DOHH2 (cell line): ENCODE data around the gene DCAF8.

ENCODE experiments used
- H3F3A ChIP-seq: fragments of 200-600 bp; sonication (generic), shearing (Covaris generic); 2 replicates; pipeline ENCODE4 v1.6.0; 2016; ENCODE audit warnings: antibody characterized with exemption, mild to moderate bottlenecking; ENCODE audit not compliant: control insufficient read depth, insufficient read depth
- H3K27ac ChIP-seq: fragments of 200-600 bp; sonication (generic); 2 replicates; pipeline ENCODE4 v1.5.1; 2014; ENCODE audit warnings: low read depth, mild to moderate bottlenecking, low read length, moderate library complexity
- H3K27me3 ChIP-seq: fragments of 200-600 bp; sonication (generic); 2 replicates; pipeline ENCODE4 v1.6.1; 2014; ENCODE audit warnings: mild to moderate bottlenecking, low read length, mixed read lengths; ENCODE audit not compliant: control insufficient read depth
- H3K36me3 ChIP-seq: fragments of 200-600 bp; sonication (generic); 2 replicates; pipeline ENCODE4 v1.6.1; 2014; ENCODE audit warnings: mild to moderate bottlenecking, low read length, moderate library complexity, mixed read lengths; ENCODE audit not compliant: control insufficient read depth
- H3K4me1 ChIP-seq: fragments of 200-600 bp; sonication (generic); 2 replicates; pipeline ENCODE4 v1.6.1; 2014; ENCODE audit warnings: mild to moderate bottlenecking, low read length, mixed read lengths; ENCODE audit not compliant: control insufficient read depth
- H3K4me2 ChIP-seq: fragments of 200-600 bp; sonication (generic); 2 replicates; pipeline ENCODE4 v1.6.0; 2014; ENCODE audit warnings: mild to moderate bottlenecking, low read length, moderate library complexity
- H3K4me3 ChIP-seq: fragments of 200-600 bp; sonication (generic); 2 replicates; pipeline ENCODE4 v1.5.1; 2014; ENCODE audit warnings: mild to moderate bottlenecking, low read length, mixed read lengths
- H3K79me2 ChIP-seq: fragments of 200-600 bp; sonication (generic); 2 replicates; pipeline ENCODE4 v1.6.1; 2014; ENCODE audit warnings: mild to moderate bottlenecking, low read length, mixed read lengths; ENCODE audit not compliant: control insufficient read depth
- H3K9me2 ChIP-seq: fragments of 200-600 bp; sonication (generic); replicated peaks from 2 replicates; pipeline ENCODE4 v1.6.1; 2014; ENCODE audit warnings: mild to moderate bottlenecking, low read length, mixed read lengths; ENCODE audit not compliant: control insufficient read depth
- H3K9me3 ChIP-seq: fragments of 200-600 bp; sonication (generic); 2 replicates; pipeline ENCODE4 v1.6.1; 2014; ENCODE audit warnings: antibody characterized with exemption, low read length, mixed read lengths; ENCODE audit not compliant: control insufficient read depth, insufficient read depth
- H4K20me1 ChIP-seq: fragments of 200-600 bp; sonication (generic); 2 replicates; pipeline ENCODE4 v1.6.0; 2014; ENCODE audit warnings: low read depth, mild to moderate bottlenecking, antibody characterized with exemption, low read length, moderate library complexity; ENCODE audit not compliant: control insufficient read depth, insufficient read depth
- CTCF ChIP-seq: fragments of 200-600 bp; sonication (generic); IDR thresholded peaks from one replicate; pipeline ENCODE4 v1.5.1; 2014; ENCODE audit warnings: antibody characterized with exemption, mild to moderate bottlenecking, low read depth, low read length; ENCODE audit not compliant: poor library complexity, severe bottlenecking
- EZH2phosphoT487 ChIP-seq: fragments of 200-600 bp; sonication (generic); IDR thresholded peaks from 2 replicates; pipeline ENCODE4 v1.6.1; 2017; ENCODE audit warnings: borderline replicate concordance, mild to moderate bottlenecking, antibody characterized with exemption, low read length, moderate library complexity, mixed read lengths

The DCAF8 gene

GRCh38 chr1:160168609-160169369 lies 93.6 kb downstream of the DCAF8 start:
- Histone ChIP-seq H3K4me1 (peaks cover 12% of the 10 kb centered on the region), H3K36me3 (no peaks in the 10 kb centered on the region), H3K27me3 (peaks cover 17% of the 10 kb centered on the region; the same call in 1 of the 2 replicates)

GRCh38 chr1:160168016-160168415 lies 94.3 kb downstream of the DCAF8 start:
- H3K27ac ChIP-seq = no peak overlapping the region
- no peak overlapping the region for H3K4me3 ChIP-seq
- no peaks in the 10 kb centered on the region for H3K9me3 ChIP-seq
- H3K27me3 ChIP-seq = peaks cover 14% of the 10 kb centered on the region; the same call in 1 of the 2 replicates
- H3K79me2 ChIP-seq = no peaks in the 10 kb centered on the region
- H3K36me3 ChIP-seq = no peaks in the 10 kb centered on the region
- no peak overlapping the region for H3K4me2 ChIP-seq
- H3F3A ChIP-seq = 0 out of 2 replicates have a peak, but pooled peaks cover 2% of the 10 kb centered on the region
- TF ChIP-seq CTCF (peak; percentile 6), EZH2phosphoT487 (no peak)
- no peaks in the 10 kb centered on the region for H4K20me1 ChIP-seq
- peaks cover 12% of the 10 kb centered on the region for H3K4me1 ChIP-seq
- no peaks in the 10 kb centered on the region for H3K9me2 ChIP-seq

More at GRCh38 chr1:160168609-160169369, 93.6 kb downstream of the DCAF8 start:
- no peak overlapping the region for H3K27ac ChIP-seq
- H3K79me2 ChIP-seq = no peaks in the 10 kb centered on the region
- H3K9me2 ChIP-seq = no peaks in the 10 kb centered on the region
- 0 out of 2 replicates have a peak overlapping the region, but pooled peaks have one; percentile 48 for H3K4me2 ChIP-seq
- TF ChIP-seq CTCF (no peak), EZH2phosphoT487 (no peak)
- H3F3A ChIP-seq = 0 out of 2 replicates have a peak, but pooled peaks cover 2% of the 10 kb centered on the region
- H3K9me3 ChIP-seq = no peaks in the 10 kb centered on the region
- H4K20me1 ChIP-seq = no peaks in the 10 kb centered on the region
- no peak overlapping the region for H3K4me3 ChIP-seq

GRCh38 chr1:160167580-160167979 lies 94.8 kb downstream of the DCAF8 start:
- H3K9me2 ChIP-seq = no peaks in the 10 kb centered on the region
- no peaks in the 10 kb centered on the region for H3K79me2 ChIP-seq
- H3K36me3 ChIP-seq = no peaks in the 10 kb centered on the region
- no peak for TF ChIP-seq EZH2phosphoT487
- peak; percentile 33 for TF ChIP-seq CTCF
- 0 out of 2 replicates have a peak, but pooled peaks cover 2% of the 10 kb centered on the region for H3F3A ChIP-seq
- no peaks in the 10 kb centered on the region for H4K20me1 ChIP-seq
- peaks cover 15% of the 10 kb centered on the region; the same call in 1 of the 2 replicates for H3K27me3 ChIP-seq
- H3K4me3 ChIP-seq = no peak overlapping the region
- H3K4me1 ChIP-seq = peaks cover 12% of the 10 kb centered on the region
- no peak overlapping the region for H3K4me2 ChIP-seq
- no peak overlapping the region for H3K27ac ChIP-seq
- H3K9me3 ChIP-seq = no peaks in the 10 kb centered on the region
